HG03025 (cell line): ENCODE measurements around the gene CCDC117.
"Not testable (repeated sequence)": the region's sequence is repeated elsewhere in the genome, so short reads cannot be mapped to it uniquely, and the experiment has no call there.

Source experiments
- ATAC-seq: cut with Tn5 transposase; IDR thresholded peaks from one replicate; pipeline ENCODE4 v1.9.1; 2021; ENCODE audit warnings: mild to moderate bottlenecking, moderate library complexity; ENCODE audit not compliant: unreplicated experiment, low FRiP score

The CCDC117 gene, protein sequence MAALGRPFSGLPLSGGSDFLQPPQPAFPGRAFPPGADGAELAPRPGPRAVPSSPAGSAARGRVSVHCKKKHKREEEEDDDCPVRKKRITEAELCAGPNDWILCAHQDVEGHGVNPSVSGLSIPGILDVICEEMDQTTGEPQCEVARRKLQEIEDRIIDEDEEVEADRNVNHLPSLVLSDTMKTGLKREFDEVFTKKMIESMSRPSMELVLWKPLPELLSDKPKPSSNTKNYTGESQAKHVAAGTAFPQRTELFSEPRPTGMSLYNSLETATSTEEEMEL

DNA sequence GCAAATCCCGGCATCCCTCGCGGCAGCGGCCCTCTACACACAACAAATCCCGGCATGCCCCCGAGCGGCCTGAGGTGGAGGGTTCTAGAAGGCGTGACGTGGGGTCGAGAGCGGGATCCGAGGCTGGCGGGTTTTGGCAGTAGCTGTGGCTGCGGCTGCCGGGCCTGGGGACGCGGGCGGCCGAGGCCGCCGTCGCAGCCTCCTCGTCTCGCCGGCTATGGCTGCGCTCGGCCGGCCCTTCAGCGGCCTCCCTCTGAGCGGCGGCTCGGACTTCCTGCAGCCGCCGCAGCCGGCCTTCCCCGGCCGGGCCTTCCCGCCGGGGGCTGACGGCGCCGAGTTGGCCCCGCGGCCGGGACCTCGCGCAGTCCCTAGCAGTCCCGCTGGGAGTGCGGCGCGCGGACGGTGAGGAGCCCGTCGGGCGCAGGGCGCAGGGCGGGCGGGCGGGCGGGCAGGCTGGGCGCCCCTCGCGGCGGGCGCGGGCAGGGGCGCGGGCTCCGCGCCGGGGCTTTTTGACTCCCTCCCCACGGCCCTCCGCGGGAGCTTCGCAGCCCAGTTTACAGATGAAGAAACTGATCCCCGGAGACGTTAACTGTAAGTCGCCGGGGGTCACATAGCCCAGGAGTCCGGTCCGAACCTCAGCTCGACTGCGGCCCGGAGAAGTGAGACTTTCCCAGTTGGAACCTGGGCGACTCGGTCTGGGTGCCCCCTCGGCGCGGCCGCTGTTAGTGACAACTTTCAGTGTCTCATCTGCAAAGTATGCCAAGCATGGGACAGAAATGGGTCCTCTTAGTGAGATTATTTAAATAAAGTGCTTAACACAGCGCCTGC, at the start of gene CCDC117:
Gene CCDC117, plus strand, starts transcription at position 63 of the 828 bp plus-strand sequence. Its CDS starts 155 bp downstream, at position 218.
- peak; percentile 87 for ATAC-seq

DNA sequence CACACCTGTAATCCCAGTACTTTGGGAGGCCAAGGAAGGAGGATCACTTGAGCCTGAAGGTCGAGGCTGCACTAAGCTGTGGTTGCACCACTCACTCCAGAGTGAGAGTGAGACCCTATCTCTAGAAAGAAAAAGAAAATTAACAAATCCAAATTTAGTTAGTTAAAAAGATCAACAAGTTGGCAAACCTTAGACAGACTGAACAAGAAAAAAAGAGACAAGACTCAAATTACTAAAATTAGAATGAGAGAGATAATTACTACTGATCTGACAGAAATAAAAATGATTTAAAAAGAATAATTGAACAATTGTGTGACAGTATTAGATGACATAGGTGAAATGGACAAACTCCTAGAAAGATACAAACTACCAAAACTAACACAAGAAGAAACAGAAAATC, 44.5 kb upstream of the CCDC117 start:
- no peak for ATAC-seq

DNA sequence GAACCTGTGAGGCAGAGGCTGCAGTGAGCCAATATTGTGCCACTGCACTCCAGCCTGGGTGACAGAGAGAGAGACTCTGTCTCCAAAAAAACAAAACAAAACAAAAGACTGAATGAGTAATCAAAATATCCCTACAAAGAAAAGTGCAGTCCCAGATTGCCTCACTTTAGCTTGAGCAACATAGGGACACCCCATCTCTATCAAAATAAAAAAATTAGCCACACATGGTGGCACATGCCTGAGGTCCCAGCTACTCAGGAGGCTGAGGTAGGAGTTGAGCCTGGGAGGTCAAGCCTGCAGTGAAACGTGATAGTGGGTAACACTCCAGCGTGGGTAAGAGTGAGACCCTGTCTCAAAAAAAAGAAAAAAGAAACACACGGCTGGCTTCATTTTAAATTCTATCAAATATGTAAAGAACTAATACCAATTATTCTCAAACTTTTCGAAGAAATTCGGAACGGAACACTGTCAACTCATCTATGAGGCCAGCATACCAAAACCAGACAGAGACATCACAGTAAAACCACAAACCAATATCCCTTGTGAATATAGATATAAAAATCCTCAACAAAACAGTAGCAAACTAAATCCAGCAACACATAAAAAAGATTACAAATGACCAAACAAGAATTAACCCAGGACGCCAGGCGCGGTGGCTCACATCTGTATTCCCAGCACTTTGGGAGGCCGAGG, 43.7 kb upstream of the CCDC117 start:
- no peak for ATAC-seq

DNA sequence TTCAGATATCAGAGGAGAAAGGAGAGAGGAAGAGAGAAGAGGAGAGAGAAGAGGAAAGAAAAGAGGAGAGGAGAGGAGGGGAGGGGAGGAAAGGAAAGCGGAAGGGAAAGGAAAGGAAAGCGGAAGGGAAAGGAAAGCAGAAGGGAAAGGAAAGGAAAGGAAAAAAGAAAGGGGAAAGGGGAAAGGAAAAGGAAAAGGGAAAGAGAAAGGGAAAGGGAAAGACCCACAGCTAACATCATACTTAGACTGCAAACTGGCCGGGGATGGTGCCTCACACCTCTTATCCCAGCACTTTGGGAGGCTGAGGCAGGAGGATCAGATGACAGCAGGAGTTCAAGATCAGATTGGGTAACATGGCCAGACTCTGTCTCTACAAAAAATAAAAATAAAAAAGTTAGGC, 42.3 kb upstream of the CCDC117 start:
- no peak for ATAC-seq

DNA sequence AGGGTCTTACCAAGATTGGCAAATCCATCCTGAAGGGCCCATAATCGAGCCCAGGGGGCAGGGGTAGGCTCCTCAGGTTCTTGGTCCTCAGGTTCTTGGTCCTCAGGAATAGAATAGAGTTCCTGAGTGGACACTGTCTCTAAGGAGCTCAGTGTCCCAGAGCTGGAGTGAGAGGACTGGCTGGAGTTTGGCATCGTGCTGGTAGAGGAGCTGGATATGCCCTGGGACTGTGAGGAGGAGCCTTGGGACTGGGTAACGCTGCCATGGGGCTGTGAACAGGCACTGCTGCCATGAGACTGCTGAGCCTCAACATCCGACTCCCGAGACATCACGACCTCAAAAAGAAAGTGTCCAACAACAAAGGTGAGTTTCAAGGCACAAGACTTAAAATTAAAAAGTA, 38.1 kb upstream of the CCDC117 start:
- no peak for ATAC-seq

DNA sequence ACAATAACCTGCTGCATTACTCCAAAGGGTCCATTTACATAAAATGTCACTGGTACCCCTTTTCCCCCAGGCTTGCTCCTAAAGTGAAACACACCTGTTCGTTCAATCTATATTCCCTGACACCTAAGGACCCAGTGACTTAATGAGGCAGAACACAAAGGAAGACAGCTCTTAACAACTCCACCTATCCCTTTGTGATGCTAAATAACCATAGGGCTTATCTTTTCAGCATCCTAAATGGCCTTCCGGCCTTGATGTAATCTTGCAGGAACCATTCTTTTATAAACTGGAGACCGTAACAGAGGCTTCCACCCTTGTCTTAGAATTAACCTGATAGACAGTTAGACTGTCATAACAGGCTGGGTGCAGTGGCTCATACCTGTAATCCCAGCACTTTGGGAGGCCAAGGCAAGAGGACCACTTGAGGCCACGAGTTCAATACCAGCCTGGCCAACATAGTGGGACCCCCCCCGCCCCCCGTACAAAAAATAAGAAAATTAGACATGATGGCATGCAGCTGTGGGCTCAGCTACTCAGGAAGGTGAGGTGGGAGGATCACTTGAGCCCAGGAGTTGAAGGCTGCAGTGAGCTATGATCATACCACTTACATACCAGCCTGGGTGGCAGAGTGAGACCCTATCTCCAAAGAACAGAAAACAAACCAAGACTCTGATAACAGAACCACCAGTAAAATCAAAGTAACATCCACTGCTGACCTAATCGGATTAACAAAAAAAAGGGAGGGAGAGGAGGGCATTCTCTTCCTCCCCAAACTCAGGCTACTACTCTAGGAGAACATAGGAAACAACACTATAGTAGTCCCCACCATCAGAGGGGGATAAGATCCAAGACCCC, 36.0 kb upstream of the CCDC117 start:
- no peak for ATAC-seq

DNA sequence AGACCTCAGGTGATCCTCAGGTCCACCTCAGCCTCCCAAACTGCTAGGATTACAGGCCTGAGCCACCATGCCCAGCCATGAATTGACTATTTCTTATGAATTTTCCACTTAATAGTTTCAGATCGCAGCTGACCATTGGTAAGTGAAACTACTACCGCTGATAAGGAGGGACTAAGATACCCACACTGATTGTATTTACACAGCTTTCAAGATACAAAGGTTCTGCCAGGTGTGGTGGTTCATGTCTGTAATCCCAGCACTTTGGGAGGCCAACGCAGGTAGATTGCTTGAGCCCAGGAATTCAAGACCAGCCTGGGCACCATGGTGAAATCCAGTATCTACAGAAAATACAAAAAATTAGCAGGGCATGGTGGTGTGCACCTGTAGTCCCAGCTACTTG, 34.8 kb upstream of the CCDC117 start:
- no peak for ATAC-seq

DNA sequence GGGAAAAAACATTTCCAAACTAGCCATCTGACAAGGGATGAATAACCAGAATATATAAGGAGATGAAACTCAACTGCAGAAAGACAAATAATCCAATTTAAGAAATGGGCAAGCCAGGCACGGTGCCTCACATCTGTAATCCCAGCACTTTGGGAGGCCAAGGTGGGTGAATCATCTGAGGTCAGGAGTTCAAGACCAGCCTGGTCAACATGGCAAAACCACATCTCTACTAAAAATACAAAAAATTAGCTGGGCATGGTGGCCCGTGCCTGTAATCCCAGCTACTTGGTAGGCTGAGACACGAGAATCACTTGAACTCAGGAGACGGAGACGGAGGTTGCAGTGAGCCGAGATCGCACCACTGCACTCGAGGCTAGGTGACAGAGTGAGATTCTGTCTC, 33.6 kb upstream of the CCDC117 start:
- not testable (repeated sequence) for ATAC-seq

DNA sequence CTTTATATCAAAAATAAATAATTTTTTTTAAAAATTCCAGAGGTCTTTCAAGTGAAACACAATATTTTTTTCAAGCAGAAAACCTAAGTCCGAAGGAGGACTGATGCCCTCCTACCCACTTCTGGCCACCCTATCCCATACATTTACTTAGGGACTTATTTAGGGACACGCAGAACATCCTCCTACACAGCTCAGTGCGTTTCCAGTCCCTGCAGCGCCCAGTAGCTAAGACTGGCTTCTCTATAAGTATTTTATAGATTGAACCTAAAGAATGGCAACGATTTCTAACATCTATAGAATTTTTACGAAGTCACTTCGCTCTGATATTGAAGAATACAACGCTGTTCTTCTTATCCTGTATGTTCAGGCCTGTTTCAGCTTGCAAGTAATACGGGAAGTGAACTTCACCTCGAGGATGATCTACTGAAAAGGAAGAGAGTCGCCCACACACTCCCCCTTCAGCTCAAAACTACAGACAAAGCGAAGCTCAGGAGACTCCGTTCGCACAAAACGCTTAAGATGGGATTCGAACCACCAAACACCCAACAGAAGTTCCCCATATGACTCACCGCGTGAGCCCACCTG, 31.2 kb upstream of the CCDC117 start:
- ATAC-seq: no peak

DNA sequence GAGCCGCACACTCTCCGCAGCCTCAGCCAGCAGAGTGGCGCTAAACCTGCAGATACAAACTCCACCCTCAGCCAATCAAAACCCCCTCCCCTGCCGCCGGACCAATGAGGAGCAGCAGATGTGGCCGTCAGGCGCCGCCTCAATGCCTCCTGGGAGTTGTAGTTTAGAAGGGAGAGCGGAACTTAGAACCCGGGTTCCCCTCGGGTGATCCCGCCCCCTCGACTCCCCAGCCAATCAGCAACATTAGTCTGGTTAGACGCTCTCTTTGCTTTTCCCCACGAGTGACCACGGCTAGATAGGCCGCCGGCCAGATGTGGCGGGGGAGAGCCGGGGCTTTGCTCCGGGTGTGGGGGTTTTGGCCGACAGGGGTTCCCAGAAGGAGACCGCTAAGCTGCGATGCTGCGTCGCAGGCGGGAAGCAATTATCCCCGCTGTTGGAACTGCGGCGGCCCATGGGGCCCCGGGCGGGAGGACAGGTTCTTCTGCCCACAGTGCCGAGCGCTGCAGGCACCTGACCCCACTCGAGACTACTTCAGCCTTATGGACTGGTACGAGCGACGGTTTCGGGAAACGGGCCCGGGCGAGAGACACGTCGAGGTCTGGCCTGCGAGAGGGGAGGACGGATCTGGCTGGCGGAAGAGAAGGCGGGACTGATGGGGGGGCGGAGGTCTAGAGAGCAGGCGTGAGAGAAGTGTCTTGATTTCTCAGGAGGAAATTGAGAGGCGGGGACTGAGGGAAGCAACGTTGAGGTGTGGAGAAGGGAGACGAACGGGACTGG, 30.5 kb upstream of the CCDC117 start, which contains the start of the genes CHEK2 and HSCB:
Gene CHEK2, minus strand, starts transcription at position 36 of the 777 bp plus-strand sequence. CDS start 7,099 bp downstream, outside the sequence.
Gene HSCB, plus strand, starts transcription at position 255 of the 777 bp plus-strand sequence. Its CDS starts 57 bp downstream, at position 312.
- ATAC-seq: peak; percentile 91

DNA sequence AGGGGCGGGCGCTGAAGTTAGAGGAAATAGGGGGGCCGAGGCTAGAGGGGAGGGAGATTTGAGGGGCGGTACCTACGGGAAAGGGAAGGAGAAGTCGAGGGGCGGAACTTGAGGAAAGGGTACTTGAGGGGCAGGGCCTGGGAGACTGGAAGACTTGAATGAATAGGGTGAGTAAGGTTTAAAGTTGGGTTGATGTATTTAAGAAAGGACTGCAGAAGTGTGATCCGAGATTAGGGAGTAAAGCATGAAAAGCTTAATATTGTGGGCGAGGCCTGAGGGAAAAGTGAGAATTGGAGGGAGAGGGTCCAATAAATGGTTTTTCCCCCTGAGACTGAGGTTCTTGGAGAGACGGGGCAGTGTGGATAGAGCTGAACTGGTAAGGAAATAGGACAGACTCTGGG, 29.9 kb upstream of the CCDC117 start:
- no peak for ATAC-seq

DNA sequence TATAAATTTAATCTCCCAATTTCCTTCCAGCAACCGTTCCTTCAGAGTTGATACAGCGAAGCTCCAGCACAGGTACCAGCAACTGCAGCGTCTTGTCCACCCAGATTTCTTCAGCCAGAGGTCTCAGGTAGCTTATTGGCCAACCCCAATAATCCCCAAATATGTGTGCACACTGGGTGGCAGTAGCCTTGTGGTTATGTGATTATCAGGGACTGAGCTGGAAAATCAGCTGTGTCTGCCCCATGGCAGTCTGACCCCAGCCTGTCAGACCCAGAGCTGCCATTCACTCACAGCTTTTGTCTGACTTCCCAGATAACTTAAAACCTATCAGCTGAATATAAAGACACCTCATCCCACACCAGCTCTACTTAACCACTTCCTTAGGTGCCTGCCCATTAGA, 28.6 kb upstream of the CCDC117 start:
- no peak for ATAC-seq

DNA sequence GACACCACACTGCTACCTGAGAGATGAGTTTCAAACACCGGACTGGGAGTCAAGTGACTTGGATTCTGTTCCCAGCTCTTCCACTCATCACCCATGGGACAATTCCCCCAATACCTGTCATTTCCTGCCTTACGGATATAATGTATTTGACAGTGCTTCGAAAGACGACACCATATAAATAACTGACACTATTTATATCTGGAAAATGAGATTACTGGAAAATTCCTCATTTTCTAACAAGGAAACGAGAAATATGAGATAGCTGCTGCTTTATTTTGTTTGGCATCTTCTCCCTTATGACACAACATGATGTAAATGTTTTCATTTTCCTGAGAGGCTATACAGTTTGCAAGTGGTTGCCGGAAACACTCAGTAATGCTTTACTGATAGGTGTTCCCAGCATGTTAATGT, 22.0 kb upstream of the CCDC117 start:
- ATAC-seq: no peak

DNA sequence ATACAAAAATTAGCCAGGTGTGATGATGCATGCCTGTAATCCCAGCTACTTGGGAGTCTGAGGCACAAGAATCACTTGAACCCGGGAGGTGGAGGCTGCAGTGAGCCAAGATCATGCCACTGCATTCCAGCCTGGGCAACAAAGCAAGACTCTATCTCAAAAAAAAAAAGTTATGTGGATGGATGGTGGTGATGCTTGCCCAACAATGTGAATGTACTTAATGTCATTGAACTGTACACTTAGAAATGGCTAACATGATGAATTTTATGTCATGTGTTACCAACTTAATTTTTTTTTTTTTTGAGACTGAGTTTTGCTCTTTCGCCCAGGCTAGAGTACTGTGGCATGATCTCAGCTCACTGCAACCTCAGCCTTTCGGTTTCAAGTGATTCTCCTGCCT, 18.0 kb upstream of the CCDC117 start:
- not testable (repeated sequence) for ATAC-seq

DNA sequence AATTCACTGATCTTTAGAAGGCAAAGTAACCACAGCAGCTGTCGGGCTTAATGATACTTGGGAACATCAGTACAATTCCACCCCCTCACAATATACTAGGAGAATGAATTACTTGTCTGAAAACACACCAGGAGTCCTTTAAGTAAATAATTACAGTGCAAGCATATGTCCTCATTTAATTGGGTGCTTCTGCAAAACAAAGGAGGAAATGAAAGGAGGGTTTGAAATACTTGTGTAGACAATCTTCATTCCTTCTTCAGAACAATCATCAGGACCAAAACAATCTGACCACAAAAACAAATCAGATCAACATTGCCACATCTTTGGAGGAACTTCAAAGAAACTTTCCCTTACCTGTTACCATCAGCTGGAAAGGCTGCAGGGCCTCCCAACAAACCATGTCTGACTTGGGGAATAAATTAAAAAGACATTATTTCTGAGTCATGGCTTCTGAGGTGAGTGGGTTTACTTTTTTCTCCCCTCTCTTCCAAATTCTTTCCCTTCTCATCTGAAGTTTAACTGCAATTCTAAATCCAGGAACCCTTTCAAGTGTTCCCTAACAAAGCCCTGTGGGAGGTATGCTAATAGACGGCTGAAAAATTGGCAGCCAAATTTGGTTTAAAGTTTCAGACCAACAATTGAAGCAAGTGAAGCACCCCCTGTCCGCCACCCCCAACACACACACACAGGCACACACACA, 12.5 kb upstream of the CCDC117 start:
- ATAC-seq: no peak

DNA sequence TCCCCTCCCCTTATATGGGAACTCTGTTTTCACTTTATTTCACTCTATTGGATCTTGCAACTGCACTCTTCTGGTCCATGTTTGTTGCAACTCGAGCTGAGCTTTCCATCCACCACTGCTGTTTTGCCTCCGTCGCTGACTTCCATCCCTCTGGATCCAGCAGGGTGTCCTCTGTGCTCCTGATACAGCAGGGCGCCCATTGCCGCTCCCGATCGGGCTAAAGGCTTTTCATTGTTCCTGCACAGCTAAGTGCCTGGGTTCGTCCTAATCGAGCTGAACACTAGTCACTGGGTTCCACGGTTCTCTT, 11.1 kb upstream of the CCDC117 start:
- ATAC-seq: no peak

DNA sequence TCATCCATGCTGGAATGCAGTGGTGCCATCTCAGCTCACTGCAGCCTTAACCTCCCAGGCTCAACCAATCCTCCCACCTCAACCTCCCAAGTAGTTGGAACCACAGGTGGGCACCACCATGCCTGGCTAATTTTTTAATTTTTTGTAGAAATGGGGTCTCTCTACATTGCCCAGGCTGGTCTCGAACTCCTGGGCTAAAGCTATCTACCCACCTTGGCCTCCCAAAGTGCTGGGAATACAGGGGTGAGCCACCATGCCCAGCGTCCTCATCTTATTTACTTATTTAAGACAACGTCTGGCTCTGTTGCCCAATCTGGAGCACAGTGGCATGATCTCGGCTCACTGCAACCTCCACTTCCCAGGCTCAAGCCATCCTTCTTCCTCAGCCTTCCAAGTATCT, 10.5 kb upstream of the CCDC117 start:
- ATAC-seq: not testable (repeated sequence)

DNA sequence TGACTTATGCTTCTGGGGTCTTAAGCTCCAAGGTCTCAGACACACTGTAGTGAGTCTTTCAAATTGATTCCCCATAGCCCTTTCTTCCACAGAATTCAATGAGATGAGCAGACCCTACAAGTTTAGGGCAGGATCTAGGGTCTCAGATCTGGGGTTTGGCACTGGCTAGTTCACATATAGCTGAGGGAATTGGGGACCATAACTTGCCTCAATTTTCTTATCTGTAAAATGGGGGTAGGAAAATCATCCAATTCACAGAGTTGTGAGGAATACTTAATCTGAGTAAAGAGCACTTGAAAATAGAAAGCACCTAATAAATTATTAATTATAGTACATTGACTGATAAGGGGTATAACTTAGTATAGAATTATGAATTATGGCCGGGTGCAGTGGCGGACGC, 5.9 kb upstream of the CCDC117 start:
- no peak for ATAC-seq
